ENCODE data around the gene TTC23.

DNA sequence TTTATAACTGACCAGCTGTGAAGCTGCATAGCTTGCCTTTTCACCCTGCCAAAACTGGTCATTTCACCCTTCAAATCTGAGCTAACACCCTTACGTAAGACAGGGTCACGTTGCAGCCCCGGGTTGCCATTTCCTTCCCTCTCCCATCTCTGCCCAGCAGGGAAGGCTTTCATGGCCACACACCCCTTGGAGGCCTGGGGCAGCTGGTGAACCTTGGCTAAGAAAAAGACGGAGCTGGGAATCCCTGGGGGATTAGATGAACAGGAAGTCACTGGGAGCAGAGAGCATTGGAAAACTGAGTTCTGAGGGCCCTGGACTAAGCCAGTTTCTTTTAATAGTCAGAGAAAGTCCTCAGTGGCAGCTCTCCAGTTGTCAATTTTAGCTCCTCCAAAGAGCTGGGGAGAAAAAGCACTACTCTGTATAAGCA is 67.8 kb downstream of the TTC23 start:
- TF ChIP-seq TAF1 (IDR thresholded peaks at IDR 0.05; ENCODE audit: borderline replicate concordance, insufficient read depth, low read length) (no peak), POLR2AphosphoS5 (IDR thresholded peaks at IDR 0.05; ENCODE audit: low read depth, low read length) (no peak), SIN3A (IDR thresholded peaks at IDR 0.05; ENCODE audit: borderline replicate concordance, insufficient read depth, low read length) (no peak)
- TF ChIP-seq, protein P1, sequence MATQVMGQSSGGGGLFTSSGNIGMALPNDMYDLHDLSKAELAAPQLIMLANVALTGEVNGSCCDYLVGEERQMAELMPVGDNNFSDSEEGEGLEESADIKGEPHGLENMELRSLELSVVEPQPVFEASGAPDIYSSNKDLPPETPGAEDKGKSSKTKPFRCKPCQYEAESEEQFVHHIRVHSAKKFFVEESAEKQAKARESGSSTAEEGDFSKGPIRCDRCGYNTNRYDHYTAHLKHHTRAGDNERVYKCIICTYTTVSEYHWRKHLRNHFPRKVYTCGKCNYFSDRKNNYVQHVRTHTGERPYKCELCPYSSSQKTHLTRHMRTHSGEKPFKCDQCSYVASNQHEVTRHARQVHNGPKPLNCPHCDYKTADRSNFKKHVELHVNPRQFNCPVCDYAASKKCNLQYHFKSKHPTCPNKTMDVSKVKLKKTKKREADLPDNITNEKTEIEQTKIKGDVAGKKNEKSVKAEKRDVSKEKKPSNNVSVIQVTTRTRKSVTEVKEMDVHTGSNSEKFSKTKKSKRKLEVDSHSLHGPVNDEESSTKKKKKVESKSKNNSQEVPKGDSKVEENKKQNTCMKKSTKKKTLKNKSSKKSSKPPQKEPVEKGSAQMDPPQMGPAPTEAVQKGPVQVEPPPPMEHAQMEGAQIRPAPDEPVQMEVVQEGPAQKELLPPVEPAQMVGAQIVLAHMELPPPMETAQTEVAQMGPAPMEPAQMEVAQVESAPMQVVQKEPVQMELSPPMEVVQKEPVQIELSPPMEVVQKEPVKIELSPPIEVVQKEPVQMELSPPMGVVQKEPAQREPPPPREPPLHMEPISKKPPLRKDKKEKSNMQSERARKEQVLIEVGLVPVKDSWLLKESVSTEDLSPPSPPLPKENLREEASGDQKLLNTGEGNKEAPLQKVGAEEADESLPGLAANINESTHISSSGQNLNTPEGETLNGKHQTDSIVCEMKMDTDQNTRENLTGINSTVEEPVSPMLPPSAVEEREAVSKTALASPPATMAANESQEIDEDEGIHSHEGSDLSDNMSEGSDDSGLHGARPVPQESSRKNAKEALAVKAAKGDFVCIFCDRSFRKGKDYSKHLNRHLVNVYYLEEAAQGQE (IDR thresholded peaks at IDR 0.05; ENCODE audit: insufficient read depth in 1 of 2, low read depth in 2 of 2, low read length in 2 of 2), result no peak

Data from PFSK-1 (cell line).